Hepatocyte (in vitro differentiated cells): Measurements from ENCODE around the gene QRFP. TPM values are rescaled to one million over a fixed set of nuclear protein-coding genes. Genes with fewer than 3 reads are reported as not detected.

Experiments
- DNase-seq: peaks from one replicate; pipeline ENCODE4 v3.0.0-alpha.2; 2016; ENCODE audit warnings: low spot score
- H2AFZ ChIP-seq: fragments of 200-600 bp; sonication (generic); 2 replicates; pipeline ENCODE4 v1.6.0; 2016; ENCODE audit warnings: antibody characterized with exemption, mild to moderate bottlenecking
- H3K27ac ChIP-seq: fragments of 200-600 bp; sonication (generic); 2 replicates; pipeline ENCODE4 v1.5.1; 2016; ENCODE audit warnings: mild to moderate bottlenecking
- H3K27me3 ChIP-seq: fragments of 200-600 bp; sonication (generic); 2 replicates; pipeline ENCODE4 v1.6.1; 2016
- H3K36me3 ChIP-seq: fragments of 200-600 bp; sonication (generic); replicated peaks from 2 replicates; pipeline ENCODE4 v1.5.1; 2016; ENCODE audit warnings: low read depth; ENCODE audit not compliant: insufficient read depth
- H3K4me1 ChIP-seq: fragments of 200-600 bp; sonication (generic); 2 replicates; pipeline ENCODE4 v1.5.1; 2016; ENCODE audit warnings: mild to moderate bottlenecking, moderate library complexity; ENCODE audit not compliant: insufficient read depth
- H3K4me2 ChIP-seq: fragments of 200-600 bp; sonication (generic); 2 replicates; pipeline ENCODE4 v1.6.0; 2016
- H3K4me3 ChIP-seq: fragments of 200-600 bp; sonication (generic); 2 replicates; pipeline ENCODE4 v1.5.1; 2016; ENCODE audit warnings: mild to moderate bottlenecking
- H3K79me2 ChIP-seq: fragments of 200-600 bp; sonication (generic); 2 replicates; pipeline ENCODE4 v1.6.0; 2017; ENCODE audit warnings: mild to moderate bottlenecking
- H3K9me2 ChIP-seq: fragments of 200-600 bp; sonication (generic); replicated peaks from 2 replicates; pipeline ENCODE4 v1.6.0; 2017; ENCODE audit warnings: mild to moderate bottlenecking; ENCODE audit not compliant: insufficient read depth
- H3K9me3 ChIP-seq: fragments of 200-600 bp; sonication (generic); 2 replicates; pipeline ENCODE4 v1.5.1; 2016; ENCODE audit warnings: low read depth, mild to moderate bottlenecking
- H4K20me1 ChIP-seq: fragments of 200-600 bp; sonication (generic); 2 replicates; pipeline ENCODE4 v1.6.0; 2016; ENCODE audit warnings: mild to moderate bottlenecking; ENCODE audit not compliant: insufficient read depth, poor library complexity, severe bottlenecking
- EZH2 ChIP-seq: fragments of 200-600 bp; sonication (generic); IDR thresholded peaks from 2 replicates; pipeline ENCODE4 v1.6.1; 2016; ENCODE audit warnings: antibody characterized with exemption, mild to moderate bottlenecking, borderline replicate concordance
- EZH2phosphoT487 ChIP-seq: fragments of 200-600 bp; sonication (generic); IDR thresholded peaks from one replicate; pipeline ENCODE4 v1.6.1; 2018; ENCODE audit warnings: antibody characterized with exemption, mild to moderate bottlenecking, low read depth, moderate library complexity; ENCODE audit not compliant: unreplicated experiment, severe bottlenecking
- WGBS: methylation state at CpG from one replicate; pipeline ENCODE4 v1.1.6; 2016; ENCODE audit warnings: low lambda C conversion rate; ENCODE audit errors: missing lambda C conversion rate; 5-methylcytosine and 5-hydroxymethylcytosine counted together
- polyA plus RNA-seq: library from polyadenylated mRNA; unstranded; fragments of >200 nt; fragmentation: Nextera tagmentation; extraction: Ambion mirVana; gene quantifications from 2 replicates; pipeline ENCODE4 v1.2.1, GENCODE V29; 2016
- total RNA-seq: library from RNA; depleted of rRNA; stranded (reverse); fragments of >200 nt; gene quantifications from 2 replicates; pipeline ENCODE4 v1.2.3, GENCODE V29; 2014
- TF ChIP-seq, protein P1 (sequence below): fragments of 200-600 bp; sonication (generic); IDR thresholded peaks from 2 replicates; pipeline ENCODE4 v1.5.1; 2016; ENCODE audit warnings: antibody characterized with exemption, mild to moderate bottlenecking; ENCODE audit not compliant: poor library complexity

The QRFP gene
- total and polyA plus RNA-seq, 2 experiments from 2014 or later: 0.21 TPM; not detected in 1

GRCh38 chr9:130903194-130904069 is 6.8 kb upstream of the QRFP start:
- no peak for TF ChIP-seq EZH2phosphoT487
- TF ChIP-seq, protein P1, sequence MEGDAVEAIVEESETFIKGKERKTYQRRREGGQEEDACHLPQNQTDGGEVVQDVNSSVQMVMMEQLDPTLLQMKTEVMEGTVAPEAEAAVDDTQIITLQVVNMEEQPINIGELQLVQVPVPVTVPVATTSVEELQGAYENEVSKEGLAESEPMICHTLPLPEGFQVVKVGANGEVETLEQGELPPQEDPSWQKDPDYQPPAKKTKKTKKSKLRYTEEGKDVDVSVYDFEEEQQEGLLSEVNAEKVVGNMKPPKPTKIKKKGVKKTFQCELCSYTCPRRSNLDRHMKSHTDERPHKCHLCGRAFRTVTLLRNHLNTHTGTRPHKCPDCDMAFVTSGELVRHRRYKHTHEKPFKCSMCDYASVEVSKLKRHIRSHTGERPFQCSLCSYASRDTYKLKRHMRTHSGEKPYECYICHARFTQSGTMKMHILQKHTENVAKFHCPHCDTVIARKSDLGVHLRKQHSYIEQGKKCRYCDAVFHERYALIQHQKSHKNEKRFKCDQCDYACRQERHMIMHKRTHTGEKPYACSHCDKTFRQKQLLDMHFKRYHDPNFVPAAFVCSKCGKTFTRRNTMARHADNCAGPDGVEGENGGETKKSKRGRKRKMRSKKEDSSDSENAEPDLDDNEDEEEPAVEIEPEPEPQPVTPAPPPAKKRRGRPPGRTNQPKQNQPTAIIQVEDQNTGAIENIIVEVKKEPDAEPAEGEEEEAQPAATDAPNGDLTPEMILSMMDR: no peak
- TF ChIP-seq EZH2: no peak
- no peak for DNase-seq
- Histone ChIP-seq H4K20me1 (no peaks in the 10 kb centered on the region), H3K27me3 (no peaks in the 10 kb centered on the region), H3K36me3 (no peaks in the 10 kb centered on the region), H3K79me2 (no peaks in the 10 kb centered on the region), H3K4me1 (no peaks in the 10 kb centered on the region), H3K27ac (no peak overlapping the region), H3K9me2 (no peaks in the 10 kb centered on the region), H3K4me3 (no peak overlapping the region), H3K9me3 (no peaks in the 10 kb centered on the region), H3K4me2 (no peak overlapping the region), H2AFZ (no peak overlapping the region)
- 88% methylated on average over 24 of the region's 25 CpGs for WGBS

DNA sequence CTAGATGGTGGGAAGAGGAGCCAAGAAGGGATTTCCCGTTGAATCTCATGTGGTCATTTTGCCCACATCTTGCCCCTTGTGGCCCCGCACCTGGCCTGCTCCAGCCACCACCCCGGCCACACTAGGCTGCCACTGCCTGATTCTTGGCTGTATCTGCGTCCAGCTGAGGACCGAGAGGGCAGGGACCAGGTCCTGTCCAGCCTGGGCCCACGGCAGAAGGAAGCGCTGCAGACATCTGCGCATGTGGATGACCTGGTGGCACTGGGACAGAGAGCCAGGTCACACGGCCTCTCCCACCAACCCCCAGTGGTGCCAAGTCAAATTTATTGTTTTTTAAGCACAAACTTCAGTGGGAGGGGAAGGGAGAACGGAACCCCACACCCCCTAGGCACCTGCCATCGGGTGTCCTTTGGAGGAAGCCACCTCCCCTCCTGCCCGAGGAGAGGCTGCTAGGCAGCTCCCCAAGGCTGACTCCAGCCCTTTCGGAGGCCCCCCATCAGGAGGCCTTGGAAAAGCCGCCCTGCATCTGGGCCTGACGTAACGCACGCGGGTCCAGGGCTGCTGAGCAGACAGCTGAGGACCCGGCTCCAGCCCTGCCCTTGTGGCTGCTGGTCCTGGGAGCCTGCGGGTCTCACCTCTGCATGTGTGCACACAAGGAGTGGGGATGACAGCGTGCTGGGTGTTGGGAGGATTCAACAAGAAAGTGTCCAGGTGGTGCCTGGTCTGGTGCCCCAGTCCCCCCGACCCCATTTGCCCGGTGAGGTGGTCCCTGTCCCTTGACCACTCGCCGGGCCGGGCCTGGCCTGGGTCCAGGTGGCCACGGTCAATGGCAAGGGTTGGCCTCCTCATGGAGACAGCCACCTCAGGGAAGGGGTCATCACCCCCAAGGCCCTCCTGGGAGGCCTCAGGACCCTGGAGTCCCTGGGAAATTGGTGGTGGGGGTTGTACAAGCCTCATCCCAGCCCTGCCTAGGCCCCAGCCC is 5.9 kb upstream of the QRFP start:
- Histone ChIP-seq H3K4me2 (no peak overlapping the region), H3K4me1 (no peaks in the 10 kb centered on the region), H3K36me3 (no peaks in the 10 kb centered on the region), H3K27me3 (no peaks in the 10 kb centered on the region), H3K27ac (no peak overlapping the region), H4K20me1 (no peaks in the 10 kb centered on the region), H3K79me2 (no peaks in the 10 kb centered on the region), H3K9me2 (no peaks in the 10 kb centered on the region), H2AFZ (no peak overlapping the region), H3K4me3 (no peak overlapping the region), H3K9me3 (no peaks in the 10 kb centered on the region)
- 88% methylated on average over 27 of the region's 27 CpGs for WGBS
- no peak for DNase-seq
- no peak for TF ChIP-seq EZH2phosphoT487
- TF ChIP-seq, protein P1: no peak
- TF ChIP-seq EZH2: no peak

- Histone ChIP-seq H3K79me2 (no peaks in the 10 kb centered on the region), H3K36me3 (no peaks in the 10 kb centered on the region), H3K4me1 (no peaks in the 10 kb centered on the region), H3K27me3 (no peaks in the 10 kb centered on the region), H3K4me3 (no peak overlapping the region), H3K27ac (no peak overlapping the region), H3K4me2 (no peak overlapping the region), H3K9me2 (no peaks in the 10 kb centered on the region), H4K20me1 (no peaks in the 10 kb centered on the region), H2AFZ (no peak overlapping the region), H3K9me3 (no peaks in the 10 kb centered on the region)
- WGBS: 91% methylated on average over 17 of the region's 17 CpGs
- TF ChIP-seq EZH2: no peak
- TF ChIP-seq EZH2phosphoT487: no peak
- TF ChIP-seq, protein P1: no peak
- DNase-seq: no peak
Measured at GRCh38 chr9:130901498-130902203, 5.0 kb upstream of the QRFP start.
